VCaP (cell line): ENCODE data around the gene FNDC8.
"Not testable (repeated sequence)": the region's sequence is repeated elsewhere in the genome, so short reads cannot be mapped to it uniquely, and the experiment has no call there.

Experiments
- H3K27ac ChIP-seq: fragments of 450-650 bp; 2 replicates; pipeline ENCODE4 v1.5.1; 2017
- TF ChIP-seq, protein P1 (sequence below): fragments of 450-650 bp; conservative IDR thresholded peaks from 2 replicates; pipeline ENCODE4 v1.5.1; 2017; ENCODE audit warnings: mild to moderate bottlenecking, moderate library complexity

Gene FNDC8

DNA sequence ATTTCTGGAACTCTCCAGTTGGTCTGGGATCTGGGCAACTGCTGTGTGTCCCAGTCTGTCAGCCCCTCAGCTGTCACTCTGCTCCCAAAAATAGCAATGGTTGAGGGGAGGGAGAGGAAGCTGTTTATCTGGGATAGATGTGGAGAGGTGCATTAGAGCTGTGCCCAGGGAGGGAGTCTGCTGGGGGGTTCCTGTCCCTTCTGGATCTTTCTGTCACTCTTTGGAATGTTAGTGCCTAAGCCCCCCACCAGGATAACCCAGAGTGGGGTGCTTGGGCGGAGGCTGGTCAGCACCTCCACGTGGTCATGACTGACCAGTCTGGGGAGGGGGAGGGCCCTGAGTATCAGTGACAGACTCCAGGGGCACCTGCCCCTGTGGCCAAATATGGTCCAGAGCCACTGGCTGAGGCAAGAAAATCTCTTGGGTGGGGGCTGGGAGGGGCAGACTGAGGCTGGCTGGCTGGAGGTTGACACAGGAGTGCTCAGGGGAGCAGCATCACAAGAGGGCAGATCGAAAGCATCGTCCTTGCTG lies 26.0 kb downstream of the FNDC8 start, which contains the start of gene UNC45B:
Gene UNC45B (plus strand): TSS at position 443 of the 531 bp plus-strand sequence. CDS start 447 bp downstream, outside the sequence.
- no peak within 1 kb of the TSS for H3K27ac ChIP-seq
- TF ChIP-seq, protein P1, sequence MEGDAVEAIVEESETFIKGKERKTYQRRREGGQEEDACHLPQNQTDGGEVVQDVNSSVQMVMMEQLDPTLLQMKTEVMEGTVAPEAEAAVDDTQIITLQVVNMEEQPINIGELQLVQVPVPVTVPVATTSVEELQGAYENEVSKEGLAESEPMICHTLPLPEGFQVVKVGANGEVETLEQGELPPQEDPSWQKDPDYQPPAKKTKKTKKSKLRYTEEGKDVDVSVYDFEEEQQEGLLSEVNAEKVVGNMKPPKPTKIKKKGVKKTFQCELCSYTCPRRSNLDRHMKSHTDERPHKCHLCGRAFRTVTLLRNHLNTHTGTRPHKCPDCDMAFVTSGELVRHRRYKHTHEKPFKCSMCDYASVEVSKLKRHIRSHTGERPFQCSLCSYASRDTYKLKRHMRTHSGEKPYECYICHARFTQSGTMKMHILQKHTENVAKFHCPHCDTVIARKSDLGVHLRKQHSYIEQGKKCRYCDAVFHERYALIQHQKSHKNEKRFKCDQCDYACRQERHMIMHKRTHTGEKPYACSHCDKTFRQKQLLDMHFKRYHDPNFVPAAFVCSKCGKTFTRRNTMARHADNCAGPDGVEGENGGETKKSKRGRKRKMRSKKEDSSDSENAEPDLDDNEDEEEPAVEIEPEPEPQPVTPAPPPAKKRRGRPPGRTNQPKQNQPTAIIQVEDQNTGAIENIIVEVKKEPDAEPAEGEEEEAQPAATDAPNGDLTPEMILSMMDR: no peak

DNA sequence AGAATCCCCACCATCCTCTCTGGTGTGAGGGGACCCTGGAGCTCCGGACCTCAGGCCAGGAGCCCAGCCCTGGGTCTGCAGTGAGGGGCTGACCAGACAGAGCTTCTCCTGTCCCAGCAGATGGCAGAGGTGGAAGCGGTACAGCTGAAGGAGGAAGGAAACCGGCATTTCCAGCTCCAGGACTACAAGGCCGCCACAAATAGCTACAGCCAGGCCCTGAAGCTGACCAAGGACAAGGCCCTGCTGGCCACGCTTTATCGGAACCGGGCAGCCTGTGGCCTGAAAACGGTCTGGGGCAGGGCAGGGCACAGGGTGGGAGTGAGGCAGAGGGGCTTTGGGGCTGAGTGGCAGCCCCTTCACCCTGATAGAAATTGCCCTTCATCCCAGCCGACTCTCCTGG lies 26.7 kb downstream of the FNDC8 start:
- no peak overlapping the region for H3K27ac ChIP-seq
- TF ChIP-seq, protein P1: no peak

DNA sequence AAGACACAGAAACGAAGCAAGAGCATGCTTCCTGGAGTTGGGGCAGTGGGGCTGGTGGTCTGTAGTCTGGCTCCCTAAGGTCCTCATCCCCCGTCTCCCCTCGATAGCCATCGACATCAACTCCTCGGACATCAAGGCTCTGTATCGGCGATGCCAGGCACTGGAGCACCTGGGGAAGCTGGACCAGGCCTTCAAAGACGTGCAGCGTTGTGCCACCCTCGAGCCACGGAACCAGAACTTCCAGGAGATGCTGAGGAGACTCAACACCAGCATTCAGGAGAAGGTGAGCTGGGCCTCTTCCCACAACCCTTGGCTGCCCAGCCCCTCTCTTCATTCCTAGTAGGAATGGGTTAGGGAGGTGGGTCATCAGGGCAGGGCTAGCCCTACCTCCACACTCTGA lies 28.5 kb downstream of the FNDC8 start:
- H3K27ac ChIP-seq: no peak overlapping the region
- TF ChIP-seq, protein P1: no peak

DNA sequence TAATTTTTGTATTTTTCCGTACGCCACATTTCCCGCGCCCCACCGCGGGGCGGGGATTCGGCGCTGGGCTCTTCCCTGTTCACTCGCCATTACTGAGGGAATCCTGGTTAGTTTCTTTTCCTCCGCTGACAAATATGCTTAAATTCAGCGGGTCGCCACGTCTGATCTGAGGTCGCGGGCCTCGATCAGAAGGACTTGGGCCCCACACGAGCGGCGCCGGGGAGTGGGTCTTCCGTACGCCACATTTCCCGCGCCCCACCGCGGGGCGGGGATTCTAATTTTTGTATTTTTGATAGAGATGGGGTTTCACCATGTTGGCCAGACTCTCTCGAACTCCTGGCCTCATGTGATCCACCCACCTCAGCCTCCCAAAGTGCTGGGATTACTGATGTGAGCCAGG lies 29.7 kb downstream of the FNDC8 start:
- H3K27ac ChIP-seq: not testable (repeated sequence)

DNA sequence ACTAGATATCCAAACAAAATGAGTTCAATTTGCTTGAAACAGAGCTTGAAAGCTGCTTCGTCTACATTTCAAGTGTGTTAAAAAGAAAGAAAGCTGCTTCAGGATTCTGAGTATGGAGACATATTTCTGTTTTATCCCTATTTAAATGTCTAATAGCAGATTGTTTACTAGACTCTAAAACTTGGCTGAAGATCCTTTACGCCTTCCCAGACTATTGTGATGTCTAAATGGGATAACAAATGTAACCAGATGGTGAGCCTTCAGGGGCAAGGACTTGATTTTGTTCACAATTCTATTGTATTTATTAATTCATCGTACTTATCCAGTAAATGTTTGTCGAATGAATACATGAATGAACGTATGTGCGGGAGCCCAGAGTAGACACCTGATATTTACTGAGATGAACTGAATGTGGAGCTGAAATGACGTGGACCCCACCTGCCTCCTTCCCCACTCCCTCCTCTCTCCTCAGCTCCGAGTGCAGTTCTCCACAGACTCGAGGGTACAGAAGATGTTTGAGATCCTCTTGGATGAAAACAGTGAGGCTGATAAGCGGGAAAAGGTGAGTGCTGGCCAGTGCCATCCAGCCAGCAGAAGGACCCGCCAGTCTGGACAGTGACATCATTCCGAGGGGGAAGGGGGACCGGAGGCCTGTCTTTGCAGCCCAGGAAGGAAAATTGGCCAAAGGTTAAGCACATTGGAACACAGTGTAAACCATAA lies 31.2 kb downstream of the FNDC8 start:
- TF ChIP-seq, protein P1: no peak
- no peak overlapping the region for H3K27ac ChIP-seq

DNA sequence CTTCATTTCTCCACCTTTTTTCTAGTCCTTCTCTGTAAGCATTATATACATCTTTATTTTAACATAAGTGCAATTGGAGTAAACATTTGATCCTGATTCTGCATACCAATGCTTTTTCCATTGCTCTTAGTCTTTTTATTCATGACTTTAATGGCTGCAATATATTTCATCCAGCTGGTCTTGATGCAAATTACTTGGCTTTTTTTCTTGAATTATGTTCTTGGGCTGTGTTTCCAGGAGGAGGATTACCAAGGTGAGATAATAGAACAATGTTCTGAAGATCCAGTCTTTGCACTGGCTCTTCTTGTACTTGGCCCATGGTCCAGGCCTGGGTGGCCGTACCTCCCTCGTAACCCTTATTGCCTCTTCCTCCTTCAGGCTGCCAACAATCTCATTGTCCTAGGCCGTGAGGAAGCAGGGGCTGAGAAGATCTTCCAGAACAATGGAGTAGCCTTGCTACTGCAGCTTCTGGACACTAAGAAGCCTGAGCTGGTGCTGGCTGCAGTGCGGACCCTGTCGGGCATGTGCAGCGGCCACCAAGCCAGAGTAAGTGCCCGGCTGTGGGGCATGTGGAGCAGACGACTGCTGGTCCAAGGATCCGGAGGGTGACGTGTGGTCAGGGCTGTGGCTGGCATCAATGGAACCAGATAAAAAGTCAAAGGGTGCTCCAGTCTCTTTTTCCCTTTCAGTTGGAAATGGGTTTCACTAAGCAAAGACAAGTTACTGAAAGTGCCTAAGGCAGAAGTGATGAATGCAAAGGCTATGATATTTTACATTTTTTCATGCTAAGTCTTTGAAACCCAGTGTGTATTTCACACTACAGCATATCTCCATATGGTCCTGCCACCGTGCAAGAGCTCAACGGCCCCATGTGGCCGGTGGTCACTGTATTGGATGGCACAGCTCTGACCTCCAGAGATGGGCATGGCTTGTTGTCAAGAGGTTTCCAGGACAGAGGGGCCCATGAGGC lies 33.1 kb downstream of the FNDC8 start:
- TF ChIP-seq, protein P1: no peak
- no peak overlapping the region for H3K27ac ChIP-seq

DNA sequence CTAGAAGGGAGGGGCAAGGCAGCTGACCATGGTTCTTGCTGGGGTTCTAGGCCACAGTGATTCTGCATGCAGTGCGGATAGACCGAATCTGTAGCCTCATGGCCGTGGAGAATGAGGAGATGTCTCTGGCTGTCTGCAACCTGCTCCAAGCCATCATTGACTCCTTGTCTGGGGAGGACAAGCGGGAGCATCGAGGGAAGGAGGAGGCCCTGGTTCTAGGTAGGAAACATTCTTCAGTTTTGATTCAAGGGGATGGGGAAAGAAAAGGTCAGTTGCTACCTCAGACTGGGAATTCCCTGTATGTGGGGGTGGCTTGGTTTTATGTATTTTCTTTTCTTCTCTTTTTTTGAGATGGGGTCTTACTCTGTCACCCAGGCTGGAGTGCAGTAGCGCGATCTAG lies 33.8 kb downstream of the FNDC8 start:
- no peak overlapping the region for H3K27ac ChIP-seq
- TF ChIP-seq, protein P1: no peak
